Effector memory CD4-positive, alpha-beta T cell (primary cell): ENCODE data around the gene BAZ2B.

Experiments used
- DNase-seq, 3 donors: peaks; one replicate each; pipeline ENCODE4 v3.0.0-alpha.2; 2020
- H3K27ac ChIP-seq: 2 replicates; pipeline ENCODE4 v1.7.0; 2013; ENCODE audit warnings: mild to moderate bottlenecking, low read length, moderate library complexity; ENCODE audit not compliant: insufficient read depth, poor library complexity, severe bottlenecking
- H3K27me3 ChIP-seq: replicated peaks from 2 replicates; pipeline ENCODE4 v1.7.0; 2013; ENCODE audit warnings: mild to moderate bottlenecking, low read length; ENCODE audit not compliant: insufficient read depth, control insufficient read depth, poor library complexity, severe bottlenecking
- H3K36me3 ChIP-seq: 2 replicates; pipeline ENCODE4 v1.7.0; 2013; ENCODE audit warnings: mild to moderate bottlenecking, low read length, moderate library complexity; ENCODE audit not compliant: control insufficient read depth, insufficient read depth
- H3K4me1 ChIP-seq: 2 replicates; pipeline ENCODE4 v1.7.0; 2013; ENCODE audit warnings: low read length, mild to moderate bottlenecking; ENCODE audit not compliant: control insufficient read depth, insufficient read depth, poor library complexity, severe bottlenecking
- H3K4me3 ChIP-seq: 2 replicates; pipeline ENCODE4 v1.7.0; 2013; ENCODE audit warnings: low read length, low read depth, mild to moderate bottlenecking; ENCODE audit not compliant: insufficient read depth, poor library complexity, severe bottlenecking
- H3K9me3 ChIP-seq: 2 replicates; pipeline ENCODE4 v1.7.0; 2013; ENCODE audit warnings: mild to moderate bottlenecking, low read length, moderate library complexity; ENCODE audit not compliant: control insufficient read depth

Gene BAZ2B

GRCh38 chr2:159617100-159617499, 752 bp upstream of the BAZ2B start:
- Histone ChIP-seq H3K27me3 (no peaks in the 10 kb centered on the region), H3K27ac (no peak overlapping the region), H3K4me1 (no peaks in the 10 kb centered on the region), H3K4me3 (no peak overlapping the region), H3K36me3 (no peaks in the 10 kb centered on the region), H3K9me3 (no peaks in the 10 kb centered on the region)
- DNase-seq, result no peak

GRCh38 chr2:159615367-159616285, 722 bp downstream of the BAZ2B start:
- H3K4me3 ChIP-seq, result peak overlapping the region; percentile 69
- no peaks in the 10 kb centered on the region for H3K36me3 ChIP-seq
- H3K9me3 ChIP-seq, result no peaks in the 10 kb centered on the region
- DNase-seq, result peak in 2 of 3 donors; percentile 3 to 5
- no peaks in the 10 kb centered on the region for H3K27me3 ChIP-seq
- no peaks in the 10 kb centered on the region for H3K4me1 ChIP-seq
- no peak overlapping the region for H3K27ac ChIP-seq

- Histone ChIP-seq H3K36me3 (no peaks in the 10 kb centered on the region), H3K9me3 (no peaks in the 10 kb centered on the region), H3K27ac (no peak overlapping the region), H3K4me3 (peak overlapping the region; percentile 69), H3K4me1 (no peaks in the 10 kb centered on the region), H3K27me3 (no peaks in the 10 kb centered on the region)
- DNase-seq, result no peak
Measured at GRCh38 chr2:159614534-159615366, 1.6 kb downstream of the BAZ2B start.

- no peaks in the 10 kb centered on the region for H3K9me3 ChIP-seq
- no peak overlapping the region for H3K4me3 ChIP-seq
- H3K27me3 ChIP-seq, result no peaks in the 10 kb centered on the region
- H3K27ac ChIP-seq, result no peak overlapping the region
- H3K36me3 ChIP-seq, result no peaks in the 10 kb centered on the region
- no peaks in the 10 kb centered on the region for H3K4me1 ChIP-seq
- no peak for DNase-seq
Measured at GRCh38 chr2:159613651-159614285, 2.6 kb downstream of the BAZ2B start.

GRCh38 chr2:159613091-159613490, 3.3 kb downstream of the BAZ2B start:
- DNase-seq, result no peak
- H3K9me3 ChIP-seq, result no peaks in the 10 kb centered on the region
- H3K27ac ChIP-seq, result no peak overlapping the region
- H3K36me3 ChIP-seq, result no peaks in the 10 kb centered on the region
- H3K27me3 ChIP-seq, result no peaks in the 10 kb centered on the region
- no peak overlapping the region for H3K4me3 ChIP-seq
- no peaks in the 10 kb centered on the region for H3K4me1 ChIP-seq

GRCh38 chr2:159612255-159612901, 4.0 kb downstream of the BAZ2B start:
- Histone ChIP-seq H3K36me3 (no peaks in the 10 kb centered on the region), H3K4me3 (no peak overlapping the region), H3K4me1 (no peaks in the 10 kb centered on the region), H3K27ac (no peak overlapping the region), H3K9me3 (no peaks in the 10 kb centered on the region), H3K27me3 (no peaks in the 10 kb centered on the region)
- no peak for DNase-seq

- Histone ChIP-seq H3K27ac (no peak overlapping the region), H3K36me3 (no peaks in the 10 kb centered on the region), H3K4me1 (no peaks in the 10 kb centered on the region), H3K4me3 (no peak overlapping the region), H3K9me3 (no peaks in the 10 kb centered on the region), H3K27me3 (no peaks in the 10 kb centered on the region)
- no peak for DNase-seq
Measured at GRCh38 chr2:159609811-159610549, 6.4 kb downstream of the BAZ2B start.

- no peak for DNase-seq
- no peaks in the 10 kb centered on the region for H3K27me3 ChIP-seq
- no peak overlapping the region for H3K27ac ChIP-seq
- H3K9me3 ChIP-seq, result no peaks in the 10 kb centered on the region
- H3K4me1 ChIP-seq, result no peaks in the 10 kb centered on the region
- H3K4me3 ChIP-seq, result no peak overlapping the region
- no peaks in the 10 kb centered on the region for H3K36me3 ChIP-seq
Measured at GRCh38 chr2:159608723-159609308, 7.5 kb downstream of the BAZ2B start.

- no peak for DNase-seq
- Histone ChIP-seq H3K27me3 (no peaks in the 10 kb centered on the region), H3K9me3 (no peaks in the 10 kb centered on the region), H3K27ac (no peak overlapping the region), H3K36me3 (no peaks in the 10 kb centered on the region), H3K4me1 (no peaks in the 10 kb centered on the region), H3K4me3 (no peak overlapping the region)
Measured at GRCh38 chr2:159608108-159608507, 8.2 kb downstream of the BAZ2B start.
